AG04449 (cell line): ENCODE results near the gene CFAP20DC.

Source experiments
- CTCF ChIA-PET: fragments of 350-600 bp; formaldehyde crosslinking; extraction: SDS; loops from one replicate; lab custom pipeline; 2021; ENCODE audit warnings: antibody characterized with exemption; lab: Yijun Ruan, JAX
- POLR2A ChIA-PET: fragments of 400-600, 350-600 bp; formaldehyde crosslinking; extraction: SDS; loops from one replicate; lab custom pipeline; 2020; ENCODE audit warnings: antibody characterized with exemption, inconsistent platforms; lab: Yijun Ruan, JAX
- DNase-seq: peaks from one replicate; pipeline ENCODE4 v3.0.0-alpha.2; 2010; ENCODE audit warnings: low read depth, low spot score
- H3K4me3 ChIP-seq: 2 replicates; pipeline ENCODE4 v1.5.1; 2011; ENCODE audit warnings: low read depth, mild to moderate bottlenecking, control low read depth, low read length
- TF ChIP-seq, protein P1 (sequence below): IDR thresholded peaks from one replicate; pipeline ENCODE4 v1.5.1; 2011; ENCODE audit warnings: mild to moderate bottlenecking, moderate library complexity, low read length, control low read depth, inconsistent platforms; ENCODE audit not compliant: insufficient read depth; ENCODE audit errors: missing control alignments

The CFAP20DC gene

GRCh38 chr3:59082106-59082505, 32.3 kb upstream of the CFAP20DC start:
- H3K4me3 ChIP-seq: no peak overlapping the region
- CTCF ChIA-PET: no interaction called here
- DNase-seq: no peak
- POLR2A ChIA-PET: no interaction called here
- TF ChIP-seq, protein P1, sequence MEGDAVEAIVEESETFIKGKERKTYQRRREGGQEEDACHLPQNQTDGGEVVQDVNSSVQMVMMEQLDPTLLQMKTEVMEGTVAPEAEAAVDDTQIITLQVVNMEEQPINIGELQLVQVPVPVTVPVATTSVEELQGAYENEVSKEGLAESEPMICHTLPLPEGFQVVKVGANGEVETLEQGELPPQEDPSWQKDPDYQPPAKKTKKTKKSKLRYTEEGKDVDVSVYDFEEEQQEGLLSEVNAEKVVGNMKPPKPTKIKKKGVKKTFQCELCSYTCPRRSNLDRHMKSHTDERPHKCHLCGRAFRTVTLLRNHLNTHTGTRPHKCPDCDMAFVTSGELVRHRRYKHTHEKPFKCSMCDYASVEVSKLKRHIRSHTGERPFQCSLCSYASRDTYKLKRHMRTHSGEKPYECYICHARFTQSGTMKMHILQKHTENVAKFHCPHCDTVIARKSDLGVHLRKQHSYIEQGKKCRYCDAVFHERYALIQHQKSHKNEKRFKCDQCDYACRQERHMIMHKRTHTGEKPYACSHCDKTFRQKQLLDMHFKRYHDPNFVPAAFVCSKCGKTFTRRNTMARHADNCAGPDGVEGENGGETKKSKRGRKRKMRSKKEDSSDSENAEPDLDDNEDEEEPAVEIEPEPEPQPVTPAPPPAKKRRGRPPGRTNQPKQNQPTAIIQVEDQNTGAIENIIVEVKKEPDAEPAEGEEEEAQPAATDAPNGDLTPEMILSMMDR: no peak

DNA sequence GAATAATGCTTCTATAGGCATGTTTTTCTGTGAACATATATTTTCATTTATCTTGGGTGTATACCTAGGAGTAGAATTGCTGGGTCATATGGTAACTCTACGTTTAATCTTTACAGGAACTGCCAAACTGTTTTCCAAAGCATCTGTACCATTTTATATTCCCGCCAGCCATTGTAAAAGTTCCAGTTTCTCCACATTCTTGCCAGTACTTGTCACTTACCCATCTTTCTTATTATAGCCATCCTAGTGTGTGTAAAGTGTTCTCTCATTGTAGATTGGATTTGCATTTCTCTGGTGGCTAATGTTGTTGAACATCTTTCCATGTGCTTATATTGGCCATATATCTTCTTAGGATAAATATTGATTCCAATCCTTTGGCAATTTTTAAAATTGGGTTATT, 31.2 kb upstream of the CFAP20DC start:
- CTCF ChIA-PET: no interaction called here
- TF ChIP-seq, protein P1: no peak
- no peak overlapping the region for H3K4me3 ChIP-seq
- POLR2A ChIA-PET: no interaction called here
- no peak for DNase-seq

GRCh38 chr3:59079962-59080361, 30.1 kb upstream of the CFAP20DC start:
- POLR2A ChIA-PET: no interaction called here
- no peak overlapping the region for H3K4me3 ChIP-seq
- DNase-seq: no peak
- TF ChIP-seq, protein P1: no peak
- CTCF ChIA-PET: no interaction called here

- ChIA-PET POLR2A (no interaction called here), CTCF (no interaction called here)
These were observed 24.9 kb upstream of the CFAP20DC start for GRCh38 chr3:59074764-59075163.

GRCh38 chr3:59072681-59073080, 22.9 kb upstream of the CFAP20DC start:
- TF ChIP-seq, protein P1: no peak
- ChIA-PET CTCF (no interaction called here), POLR2A (no interaction called here)
- H3K4me3 ChIP-seq: no peak overlapping the region
- no peak for DNase-seq

More at GRCh38 chr3:59074764-59075163, 24.9 kb upstream of the CFAP20DC start:
- H3K4me3 ChIP-seq: no peak overlapping the region
- DNase-seq: no peak
- TF ChIP-seq, protein P1: no peak

GRCh38 chr3:59069838-59070237, 20.0 kb upstream of the CFAP20DC start:
- CTCF ChIA-PET: interaction anchor here (2.0 kb wide), 1 partner anchor 17 kb away, joined by 5 read pairs; no protein-coding TSS in a partner anchor
- TF ChIP-seq, protein P1: no peak
- no peak for DNase-seq
- no peak overlapping the region for H3K4me3 ChIP-seq
- POLR2A ChIA-PET: no interaction called here
